A375 (cell line): ENCODE measurements around the gene TSHB. TPM values are rescaled to one million over a fixed set of nuclear protein-coding genes. Genes with fewer than 3 reads are reported as not detected.

Experiments
- total RNA-seq: library from RNA; depleted of rRNA; stranded (reverse); fragments of >200 nt; shearing (Covaris generic); gene quantifications from 2 replicates; pipeline ENCODE4 v1.2.3, GENCODE V29; 2014; rRNA removed

Gene TSHB
- not detected in 2 replicates for total RNA-seq

DNA sequence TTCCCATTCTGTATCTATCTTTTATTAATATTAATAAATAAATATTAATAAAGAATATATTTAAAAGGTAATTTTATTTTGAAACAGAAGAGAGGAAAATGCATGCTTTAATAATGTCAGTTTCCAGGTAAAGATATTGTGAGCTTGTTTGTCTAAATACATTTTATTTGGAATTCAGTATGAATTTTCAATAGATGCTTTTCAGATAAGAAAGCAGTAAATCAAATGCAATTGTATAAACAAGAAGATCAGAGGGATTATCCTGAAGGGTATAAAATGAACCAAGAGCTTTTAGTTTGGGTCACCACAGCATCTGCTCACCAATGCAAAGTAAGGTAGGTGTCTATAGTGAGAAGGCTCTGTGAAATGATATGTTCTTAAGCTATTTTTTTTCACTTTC, at the start of gene TSHB:
TSS of gene TSHB (plus strand) at position 301 of the 400 bp plus-strand sequence. CDS start 3,537 bp downstream, outside the sequence.

Other genes with a start within 250 kb of the TSHB start
- gene SIKE1, start 249.1 kb upstream of the TSHB start, total RNA-seq = 157 and 160 TPM in 2 replicates
- gene SYCP1, start 175.0 kb upstream of the TSHB start, total RNA-seq = not detected in 2 replicates
- 0.15 and 0.42 TPM in 2 replicates for gene TSPAN2, start 59.7 kb downstream of the TSHB start, total RNA-seq